ENCODE measurements around the gene MAMDC2.
"Not testable (repeated sequence)": the region's sequence is repeated elsewhere in the genome, so short reads cannot be mapped to it uniquely, and the experiment has no call there.

The MAMDC2 gene

DNA sequence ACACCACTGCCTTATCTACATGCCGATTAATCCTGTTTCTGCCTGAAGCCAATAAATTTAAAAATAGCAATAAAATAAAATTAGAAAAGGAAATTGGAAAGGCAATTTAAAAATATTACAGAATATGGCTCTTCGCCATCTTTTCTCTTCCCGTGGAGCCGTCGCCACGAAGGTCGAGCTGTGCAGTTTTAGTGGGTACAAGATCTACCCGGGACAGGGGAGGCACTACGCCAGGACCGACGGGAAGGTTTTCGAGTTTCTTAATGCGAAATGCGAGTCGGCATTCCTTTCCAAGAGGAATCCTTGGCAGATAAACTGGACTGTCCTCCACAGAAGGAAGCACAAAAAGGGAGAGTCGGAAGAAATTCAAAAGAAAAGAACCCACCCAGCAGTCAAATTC lies 173.4 kb downstream of the MAMDC2 start:
- DNase-seq: no peak

GRCh38 chr9:70218767-70219166 lies 175.1 kb downstream of the MAMDC2 start:
- DNase-seq: no peak

DNA sequence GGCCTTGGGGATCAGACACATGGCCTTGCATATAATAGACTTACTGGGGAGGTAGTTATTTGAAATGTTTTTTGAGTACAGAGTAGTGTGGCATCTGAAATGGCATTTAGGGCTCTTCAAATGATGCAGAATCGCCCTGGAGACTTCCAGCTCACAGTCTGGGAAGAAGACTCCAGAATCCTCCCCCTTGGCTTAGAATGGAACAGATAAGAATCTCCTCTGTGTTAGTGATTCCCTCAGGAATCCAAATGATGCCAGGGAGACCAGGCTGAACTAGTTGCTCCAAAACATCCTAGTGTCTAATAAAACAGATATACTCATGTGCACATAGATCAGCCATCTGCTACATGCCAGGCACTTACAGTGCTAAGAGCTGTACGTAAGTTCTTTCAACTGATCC lies 176.6 kb downstream of the MAMDC2 start:
- no peak for DNase-seq

DNA sequence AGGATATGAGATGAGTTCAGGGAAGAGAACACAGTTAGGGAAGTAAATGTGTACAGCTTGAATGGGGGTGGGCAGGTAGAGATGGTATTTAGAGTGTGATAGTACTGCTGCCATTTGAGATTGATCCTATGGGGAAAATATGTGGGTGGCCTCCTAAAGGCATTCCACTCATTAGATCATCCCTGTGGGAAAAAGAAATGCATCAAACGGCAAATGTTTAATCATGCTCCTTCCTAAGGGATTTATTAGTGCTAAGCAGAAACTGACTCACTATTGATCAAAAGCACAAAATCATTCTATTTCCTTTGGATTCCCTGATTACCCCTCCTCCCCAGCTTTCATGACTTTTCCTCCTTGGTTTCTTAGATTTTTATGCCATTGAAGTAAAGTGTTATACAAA lies 178.7 kb downstream of the MAMDC2 start:
- DNase-seq: no peak

- DNase-seq: no peak
These were observed 184.5 kb downstream of the MAMDC2 start for GRCh38 chr9:70228118-70228517.

DNA sequence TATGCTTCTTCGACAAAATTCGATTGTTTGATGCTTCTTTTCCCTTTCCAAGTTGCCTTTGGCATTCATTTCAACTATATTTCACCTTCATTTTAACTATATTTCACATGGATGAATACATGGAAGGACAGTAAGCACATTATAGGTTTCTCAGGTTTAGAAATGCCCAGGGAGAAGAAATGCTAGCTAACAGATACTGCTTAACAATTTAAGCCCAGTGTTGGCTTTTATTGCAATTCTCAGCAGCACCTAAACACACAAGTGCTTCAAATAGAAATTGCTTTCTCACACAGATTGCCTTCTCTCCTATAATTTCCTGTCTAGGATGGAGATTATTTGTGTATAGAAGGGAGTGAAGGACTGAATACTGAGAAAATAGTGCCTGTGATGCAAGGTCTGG lies 185.0 kb downstream of the MAMDC2 start:
- DNase-seq: no peak

GRCh38 chr9:70229026-70229425 lies 185.4 kb downstream of the MAMDC2 start:
- no peak for DNase-seq

DNA sequence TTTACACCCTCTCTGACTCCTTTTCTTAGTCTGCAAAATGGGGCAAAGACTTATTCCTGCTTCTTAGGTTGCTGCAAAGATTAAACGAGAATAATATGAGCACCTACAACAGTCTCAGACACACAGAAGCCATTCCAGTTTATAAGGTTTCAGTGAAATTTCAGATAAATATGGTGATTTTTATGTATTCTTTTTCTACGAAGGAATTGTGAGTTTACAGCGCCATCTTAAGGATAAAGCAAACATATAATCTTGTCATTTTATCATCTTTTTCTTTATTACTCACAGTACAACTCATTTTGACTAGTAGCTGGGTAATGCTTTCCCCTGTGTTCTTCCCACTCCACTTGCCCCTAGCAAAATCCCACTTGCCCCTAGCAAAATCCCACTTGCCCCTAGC lies 185.9 kb downstream of the MAMDC2 start:
- DNase-seq: no peak

- no peak for DNase-seq
These were observed 188.8 kb downstream of the MAMDC2 start for GRCh38 chr9:70232476-70232875.

DNA sequence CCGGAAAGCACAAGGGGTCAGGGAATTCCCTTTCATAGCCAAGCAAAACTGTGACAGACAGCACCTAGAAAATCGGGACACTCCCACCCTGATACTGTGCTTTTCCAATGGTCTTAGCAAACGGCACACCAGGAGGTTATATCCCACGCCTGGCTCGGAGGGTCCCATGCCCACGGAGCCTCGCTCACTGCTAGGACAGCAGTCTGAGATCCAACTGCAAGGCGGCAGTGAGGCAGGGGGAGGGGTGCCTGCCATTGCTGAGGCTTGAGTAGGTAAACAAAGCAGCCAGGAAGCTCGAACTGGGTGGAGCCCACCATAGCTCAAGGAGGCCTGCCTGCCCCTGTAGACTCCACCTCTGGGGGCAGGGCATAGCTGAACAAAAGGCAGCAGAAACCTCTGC lies 190.6 kb downstream of the MAMDC2 start:
- not testable (repeated sequence) for DNase-seq

DNA sequence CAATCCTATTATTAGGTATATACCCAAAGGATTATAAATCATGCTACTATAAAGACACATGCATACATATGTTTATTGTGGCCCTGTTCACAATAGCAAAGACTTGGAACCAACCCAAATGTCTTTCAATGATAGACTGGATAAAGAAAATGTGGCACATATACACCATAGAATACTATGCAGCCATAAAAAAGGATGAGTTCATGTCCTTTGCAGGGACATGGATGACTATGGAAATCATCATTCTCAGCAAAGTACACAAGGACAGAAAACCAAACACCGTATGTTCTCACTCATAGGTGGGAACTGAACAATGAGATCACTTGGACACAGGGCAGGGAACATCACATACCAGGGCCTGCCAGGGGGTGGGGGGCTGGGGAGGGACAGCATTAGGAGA lies 202.3 kb downstream of the MAMDC2 start:
- not testable (repeated sequence) for DNase-seq

GRCh38 chr9:70250221-70250620 lies 206.6 kb downstream of the MAMDC2 start:
- DNase-seq: no peak

DNA sequence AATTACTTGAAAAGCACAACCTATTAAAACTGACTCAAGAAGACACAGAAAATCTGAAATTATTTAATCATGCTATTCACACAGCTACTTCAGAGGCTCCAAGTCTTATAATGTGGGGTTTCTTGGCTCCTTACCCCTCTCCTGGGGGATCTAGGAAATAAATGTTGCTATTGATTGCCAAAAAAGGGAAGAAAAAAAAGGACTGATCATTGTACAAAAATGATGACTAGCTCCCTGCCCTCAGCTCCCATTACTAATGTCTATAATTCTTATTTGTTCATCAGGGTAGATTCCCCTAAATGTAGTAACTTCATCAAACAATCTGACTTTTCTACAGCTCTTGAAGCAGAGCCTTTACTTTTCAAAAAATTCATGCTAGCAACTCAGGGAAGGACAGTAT lies 211.8 kb downstream of the MAMDC2 start:
- no peak for DNase-seq

DNA sequence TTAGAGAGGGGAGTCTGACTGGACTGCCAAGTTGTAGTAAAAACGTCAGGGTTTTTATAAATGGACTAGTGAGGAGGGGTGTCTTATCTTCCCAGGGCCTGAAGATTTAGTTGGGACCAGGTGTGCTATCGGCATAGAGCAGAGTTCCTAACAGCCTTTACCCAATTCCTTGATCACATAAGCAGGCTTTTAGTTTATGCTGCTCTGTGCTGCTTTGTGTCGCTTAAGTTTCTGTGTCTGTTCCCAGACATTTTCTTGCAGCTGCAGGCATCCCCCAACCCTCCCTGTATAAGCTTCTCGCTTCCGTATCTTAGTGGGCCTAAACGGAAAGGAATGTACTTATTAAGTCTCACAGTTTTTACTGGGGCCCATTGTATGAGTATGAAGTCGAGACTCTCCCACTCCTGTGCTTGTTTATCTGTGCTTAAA lies 212.5 kb downstream of the MAMDC2 start:
- DNase-seq: no peak

GRCh38 chr9:70257502-70257901 lies 213.9 kb downstream of the MAMDC2 start:
- DNase-seq: no peak

DNA sequence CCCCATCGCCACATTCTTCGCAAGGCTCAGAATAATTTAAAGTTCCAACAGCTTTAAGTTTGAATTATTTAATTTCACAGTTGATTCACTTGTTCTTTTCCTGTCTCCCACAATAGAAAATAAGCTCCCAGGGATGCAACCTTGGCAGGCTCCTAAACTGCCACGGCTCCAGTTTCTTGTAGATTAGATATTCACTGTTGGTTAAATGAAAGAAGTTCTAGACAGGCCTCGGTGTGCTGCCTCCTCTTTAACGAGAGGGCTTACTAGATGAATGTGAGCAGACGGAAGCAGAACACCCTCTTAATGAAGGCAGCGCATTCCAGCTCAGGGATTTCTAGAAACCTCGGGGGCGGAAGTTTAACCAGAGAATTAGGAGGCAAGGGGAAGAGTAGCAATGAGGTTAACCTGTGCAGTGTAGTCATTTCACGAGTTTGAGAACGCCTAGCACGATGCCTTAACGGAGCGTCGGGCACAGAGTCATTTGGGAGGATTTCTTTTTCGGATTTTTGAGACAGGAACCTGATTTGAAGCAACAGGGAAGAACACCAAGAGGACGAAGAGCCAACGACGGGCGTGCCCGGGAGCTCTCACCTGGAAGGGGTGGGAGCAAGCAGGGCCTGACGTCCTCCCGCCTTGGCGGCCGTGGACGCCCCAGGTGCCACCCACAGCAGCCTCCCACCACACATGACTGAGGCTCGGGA lies 214.5 kb downstream of the MAMDC2 start:
- DNase-seq: no peak

DNA sequence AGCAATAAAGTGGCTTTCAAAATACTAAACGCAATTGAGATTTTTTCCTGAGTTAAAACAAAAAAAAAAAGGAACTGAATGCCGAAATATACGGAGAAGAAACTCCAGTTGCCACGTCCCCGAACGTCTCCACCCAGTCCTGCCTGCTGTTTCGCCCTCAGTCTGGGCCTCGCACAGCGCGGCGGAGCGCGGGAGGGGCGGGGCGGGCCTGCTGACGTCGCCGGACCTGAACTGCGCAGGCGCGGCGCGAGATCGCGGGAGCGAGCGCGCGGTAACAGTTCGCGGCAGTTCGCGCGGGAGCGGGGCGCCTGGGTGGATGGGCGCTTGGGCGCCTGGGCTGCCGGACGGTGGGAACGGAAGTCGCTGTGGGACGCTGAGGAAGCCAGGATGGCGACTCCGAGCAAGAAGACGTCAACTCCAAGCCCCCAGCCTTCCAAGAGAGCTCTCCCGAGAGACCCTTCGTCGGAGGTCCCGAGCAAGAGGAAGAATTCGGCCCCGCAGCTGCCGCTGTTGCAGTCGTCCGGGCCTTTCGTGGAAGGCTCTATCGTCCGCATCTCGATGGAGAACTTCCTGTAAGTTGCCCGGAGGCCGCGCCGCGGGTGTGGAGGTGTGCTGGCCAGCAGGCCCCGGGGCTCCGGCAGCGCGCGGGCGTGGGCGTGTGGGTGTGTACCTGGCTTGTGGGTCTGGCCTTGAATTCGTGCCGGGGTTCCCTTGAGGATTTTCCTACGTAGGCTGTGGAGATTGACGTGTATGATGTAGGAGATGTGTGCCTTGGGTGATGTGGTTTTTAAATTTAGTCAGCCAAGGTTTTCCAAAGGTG lies 215.3 kb downstream of the MAMDC2 start, which contains the start of gene SMC5:
Gene SMC5, plus strand, starts transcription at position 287 of the 820 bp plus-strand sequence. Its CDS starts 101 bp downstream, at position 388.
- peak; percentile 87 for DNase-seq

- DNase-seq: no peak
These were observed 215.8 kb downstream of the MAMDC2 start for GRCh38 chr9:70259512-70259802.

GRCh38 chr9:70260007-70260443 lies 216.4 kb downstream of the MAMDC2 start:
- no peak for DNase-seq

- no peak for DNase-seq
These were observed 217.0 kb downstream of the MAMDC2 start for GRCh38 chr9:70260606-70261005.

GRCh38 chr9:70261131-70261870 lies 217.7 kb downstream of the MAMDC2 start:
- no peak for DNase-seq

- no peak for DNase-seq
These were observed 218.7 kb downstream of the MAMDC2 start for GRCh38 chr9:70262366-70262765.

- DNase-seq: no peak
These were observed 219.3 kb downstream of the MAMDC2 start for GRCh38 chr9:70262948-70263347.

DNA sequence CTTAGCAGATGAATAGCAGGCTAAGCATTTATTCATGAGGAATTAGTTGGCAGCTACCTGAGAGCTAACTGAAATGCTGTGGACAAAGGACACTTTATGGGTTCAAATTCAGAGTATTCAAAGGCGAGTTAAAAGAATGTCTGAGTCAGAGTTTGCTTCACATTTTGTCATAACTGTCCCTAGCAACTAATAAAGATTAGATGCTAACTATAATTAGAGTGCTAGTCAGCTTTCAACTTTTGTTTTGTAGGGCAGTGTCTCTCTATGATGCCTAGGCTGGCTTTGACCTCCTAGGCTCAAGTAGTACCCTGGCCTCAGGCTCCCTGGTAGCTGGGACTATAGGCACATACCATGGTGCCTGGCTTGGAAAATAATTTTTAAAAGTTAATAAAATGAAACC lies 219.8 kb downstream of the MAMDC2 start:
- DNase-seq: no peak
